Activated CD4-positive, alpha-beta T cell treated with anti-CD3 and anti-CD28 coated beads, Interleukin-2, Interleukin-4, amounts not matched to agents 100 ng/mL and 50 ng/mL, durations not matched to agents 16 hours and 8 hours (primary cell): ENCODE measurements around the gene USB1.

Experiments
- DNase-seq: peaks from one replicate; pipeline ENCODE4 v3.0.0-alpha.2; 2020; ENCODE audit warnings: low spot score

Gene USB1

DNA sequence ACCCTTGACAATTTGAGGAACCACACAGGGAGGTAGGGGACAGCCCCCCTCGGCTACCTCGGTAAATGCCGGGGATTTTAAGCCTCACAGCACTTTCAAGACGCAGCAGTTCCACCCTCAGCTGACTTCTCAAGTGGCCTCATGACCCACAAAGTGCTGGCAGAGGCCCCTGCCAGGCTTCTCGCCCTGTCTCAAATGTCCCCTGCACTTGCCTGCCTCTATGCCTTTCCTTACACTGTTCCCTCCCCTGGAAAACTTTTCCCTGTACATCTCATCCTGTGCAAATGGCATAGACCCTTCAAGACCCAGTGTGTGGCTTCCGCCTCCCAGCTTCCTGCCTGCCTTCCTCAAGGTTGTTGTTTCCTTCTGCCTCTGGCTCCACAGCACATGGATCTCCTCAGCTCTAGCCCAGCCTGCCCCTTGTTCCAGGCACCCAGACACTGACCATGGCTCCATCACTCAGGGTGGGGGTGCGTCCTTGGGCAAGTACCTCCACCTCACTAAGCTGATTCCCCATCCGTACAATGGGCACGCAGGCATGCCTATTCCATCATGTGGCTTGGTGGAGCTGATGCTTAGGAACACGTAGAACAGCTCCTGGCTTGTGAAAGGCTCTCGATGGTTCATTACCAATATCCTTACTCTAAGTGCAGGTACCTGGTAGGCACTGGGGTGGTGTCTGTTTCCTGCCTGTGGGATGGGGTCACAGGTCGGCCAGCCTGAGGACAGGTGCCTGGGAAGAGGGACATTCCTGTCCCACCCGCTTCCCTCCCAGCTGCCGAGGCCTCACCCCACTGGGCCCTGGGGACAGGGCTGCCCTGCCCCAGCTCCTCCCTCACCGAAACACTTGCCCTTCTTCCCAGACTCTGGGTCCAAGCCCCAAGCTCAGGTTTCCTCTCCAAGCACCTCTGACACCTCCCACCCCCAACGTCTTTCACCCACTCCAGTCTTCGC, 48.3 kb downstream of the USB1 start:
- no peak for DNase-seq

DNA sequence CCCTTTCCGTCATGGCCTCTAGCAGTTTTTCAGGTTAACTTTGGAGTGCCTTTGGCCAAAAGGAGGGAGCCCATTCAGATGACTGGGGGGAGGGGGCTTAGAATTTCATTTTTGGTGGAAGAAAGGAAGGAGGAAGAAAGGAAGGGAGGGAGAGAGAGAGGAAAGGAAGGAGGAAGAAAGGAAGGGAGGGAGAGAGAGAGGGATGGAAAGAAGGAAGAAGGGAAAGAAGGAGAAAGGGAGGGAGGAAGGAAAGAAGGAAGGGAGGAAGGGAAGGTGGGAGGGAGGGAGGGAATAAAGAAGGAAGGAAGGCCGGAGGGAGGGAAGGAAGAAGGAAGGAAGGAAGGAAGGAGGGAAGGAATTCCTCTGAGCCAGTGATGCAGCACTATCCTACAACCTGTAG, 50.1 kb downstream of the USB1 start:
- no peak for DNase-seq

DNA sequence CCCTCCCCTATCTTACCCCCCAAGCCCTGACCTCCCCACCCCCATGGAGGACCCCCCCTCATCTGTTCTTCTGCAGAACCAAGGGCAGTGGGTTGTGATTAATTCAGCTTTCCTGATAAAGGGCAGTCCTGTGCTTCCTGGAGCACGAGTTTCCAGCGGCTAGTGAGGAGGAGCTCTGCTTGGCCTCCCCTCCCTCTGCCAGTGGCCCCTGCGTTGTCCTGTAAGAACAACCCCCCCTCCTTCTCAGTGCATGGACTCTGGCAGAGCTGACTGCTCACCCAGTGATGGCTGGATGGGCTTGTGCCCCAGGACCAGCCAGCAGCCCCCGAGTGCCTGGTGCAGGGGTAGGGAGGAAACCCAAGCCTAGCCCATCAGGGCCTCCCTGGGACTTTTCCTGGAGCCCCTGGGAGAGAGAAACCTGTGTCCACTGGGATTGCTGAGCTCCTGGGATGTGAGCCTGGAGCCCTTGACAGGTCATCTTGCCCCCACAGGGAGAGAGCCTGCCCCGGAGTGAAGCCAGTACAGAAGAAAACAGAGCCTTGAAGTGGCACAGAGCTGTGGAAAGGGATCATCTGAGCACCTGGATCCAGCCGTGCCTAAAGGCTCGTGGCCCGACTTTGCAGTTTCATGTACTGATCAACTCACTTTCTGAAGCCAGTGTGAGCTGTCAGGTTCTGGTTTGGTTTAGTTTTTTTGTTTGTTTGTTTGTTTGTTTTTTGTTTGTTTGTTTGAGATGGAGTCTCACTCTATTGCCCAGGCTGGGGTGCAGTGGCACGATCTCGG, 50.8 kb downstream of the USB1 start:
- DNase-seq: no peak

DNA sequence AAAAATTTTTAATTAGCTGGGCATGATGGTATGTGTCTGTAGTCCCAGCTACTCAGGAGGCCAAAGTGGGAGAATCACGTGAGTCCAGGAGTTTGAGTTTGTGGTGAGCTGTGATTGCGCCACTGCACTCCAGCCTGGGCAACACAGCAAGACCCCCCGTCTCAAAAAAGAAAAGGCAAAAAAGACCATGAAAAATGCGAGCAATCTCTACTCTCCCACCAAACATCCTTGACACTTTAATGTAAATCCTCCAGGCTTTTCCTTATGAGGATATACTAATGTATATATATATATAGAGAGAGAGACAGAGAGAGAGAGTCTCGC, 52.4 kb downstream of the USB1 start:
- no peak for DNase-seq

DNA sequence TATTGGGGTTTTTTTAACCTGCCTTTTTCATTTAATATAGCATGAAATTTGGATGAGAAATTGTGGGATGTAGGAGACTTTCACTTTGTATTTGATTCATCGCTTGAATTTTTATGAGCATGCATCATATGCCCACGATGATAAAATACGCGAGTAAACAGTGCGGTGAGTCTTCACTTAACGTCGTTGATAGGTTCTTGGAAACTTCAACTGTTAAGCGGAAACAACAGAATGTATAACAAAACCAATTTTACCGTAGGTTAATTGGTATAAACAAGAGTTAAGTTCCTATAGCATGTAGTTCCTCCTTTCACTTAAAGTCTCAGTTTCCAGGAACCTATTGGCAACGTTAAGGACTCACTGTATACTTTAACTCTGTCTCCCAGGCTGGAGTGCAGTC, 53.1 kb downstream of the USB1 start:
- DNase-seq: peak; percentile 43

DNA sequence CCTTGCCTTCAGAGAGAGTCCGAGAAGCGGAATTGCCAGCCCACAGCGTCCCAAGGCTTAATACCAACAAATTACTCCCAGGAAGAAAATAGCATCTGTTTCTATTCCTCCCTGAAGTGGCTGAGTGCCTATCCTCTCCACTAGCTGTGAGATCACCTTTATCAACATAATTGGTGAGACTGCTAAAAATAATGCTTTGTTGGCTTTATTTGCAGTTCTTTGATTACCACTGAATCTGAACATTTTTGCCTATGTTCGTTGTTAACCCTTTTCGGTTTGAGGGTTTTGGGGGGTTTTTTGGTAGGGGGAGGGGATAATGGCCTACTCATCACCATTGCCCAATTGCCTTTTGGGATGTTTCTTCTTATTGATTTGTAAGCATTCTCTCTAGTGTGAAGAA, 55.4 kb downstream of the USB1 start:
- DNase-seq: no peak

DNA sequence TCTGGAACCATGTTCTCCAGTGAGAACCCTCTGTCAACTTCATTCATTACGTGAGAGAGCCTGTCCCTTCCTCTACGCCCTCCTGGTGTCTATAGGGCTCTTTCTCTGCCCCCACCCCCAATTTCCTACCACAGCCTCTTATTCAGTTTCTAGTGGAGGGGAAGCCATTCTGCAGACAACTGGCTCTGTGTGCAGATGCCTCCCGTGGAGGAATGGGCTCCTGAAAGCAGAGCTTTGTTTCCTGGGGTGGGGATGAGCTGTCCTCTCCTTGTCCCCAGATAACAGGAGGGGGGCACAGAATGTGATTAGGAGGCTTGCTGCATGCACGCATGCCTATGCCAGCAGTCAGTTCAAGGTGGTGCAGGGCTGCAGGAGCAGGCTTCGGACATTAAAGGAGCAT, 55.9 kb downstream of the USB1 start:
- DNase-seq: no peak

DNA sequence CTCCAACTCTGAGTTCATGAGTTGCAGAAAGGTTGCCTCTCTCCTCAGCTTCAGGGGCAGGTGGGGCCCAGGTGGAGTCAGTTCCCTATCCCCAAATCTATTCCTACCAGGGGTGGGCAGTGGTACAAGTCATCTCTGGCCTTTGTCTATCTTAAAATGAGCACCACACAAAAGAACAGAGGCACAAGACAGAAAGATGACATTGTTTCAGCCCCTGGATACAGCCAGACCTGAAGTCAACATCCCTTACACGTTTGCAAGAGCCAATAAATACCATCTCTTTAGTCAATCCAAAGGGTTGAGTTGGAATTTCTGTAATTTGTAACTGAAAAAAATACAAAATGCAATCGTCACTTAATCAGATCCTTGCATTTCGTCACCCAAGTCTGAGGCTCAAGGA, 56.6 kb downstream of the USB1 start:
- no peak for DNase-seq

DNA sequence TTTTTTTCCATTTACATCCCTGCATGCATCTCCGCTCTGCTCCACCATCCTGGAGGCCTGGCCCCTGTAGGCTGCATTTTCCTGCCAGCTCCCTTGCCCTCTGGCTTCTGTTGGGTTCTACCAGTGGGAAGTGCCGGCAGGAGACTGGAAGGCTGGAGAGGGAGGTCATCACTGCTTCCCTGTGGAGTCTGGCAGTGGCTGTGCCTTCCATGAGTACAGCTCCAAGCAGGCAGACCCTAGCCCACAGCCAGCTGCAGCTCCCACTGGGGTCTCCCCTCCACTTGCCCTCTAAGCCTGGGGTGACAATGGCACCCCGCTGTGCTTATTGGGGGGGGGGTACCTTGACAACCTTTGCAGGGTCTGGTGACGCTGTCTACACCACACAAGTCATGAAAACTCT, 61.6 kb downstream of the USB1 start:
- DNase-seq: no peak

DNA sequence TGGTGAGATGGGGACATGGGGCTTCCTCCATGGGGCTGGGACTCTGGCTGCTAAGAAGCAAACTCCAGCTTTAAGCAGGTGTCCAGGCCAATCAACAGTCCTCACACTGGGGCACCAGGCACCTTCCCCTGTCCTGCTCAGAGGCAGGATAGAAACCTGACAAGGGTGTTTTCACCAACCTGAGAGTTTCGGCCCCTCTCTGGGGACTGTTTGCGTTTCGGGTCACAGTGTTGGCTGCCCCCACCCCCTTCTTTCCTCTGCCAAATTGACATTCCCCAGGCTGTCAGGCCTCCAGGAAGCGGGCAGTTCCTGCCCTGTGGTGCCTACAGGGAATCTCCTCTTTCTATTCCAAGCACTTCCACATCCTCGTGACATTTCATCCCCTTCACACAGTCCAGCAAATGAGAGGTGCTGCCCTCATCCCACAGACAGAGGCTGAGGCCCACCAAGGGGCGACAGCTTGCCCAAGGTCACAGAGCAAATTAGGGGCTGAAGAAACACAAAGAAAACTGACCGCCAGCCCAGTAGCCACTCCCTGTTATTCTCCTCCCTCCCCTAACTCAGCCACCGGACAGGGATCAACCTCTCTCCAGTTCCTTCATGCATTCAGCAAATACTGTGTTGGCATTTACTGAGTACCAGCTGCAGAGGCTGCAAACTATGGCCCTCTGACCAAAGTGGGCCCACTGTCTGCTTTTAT, 62.3 kb downstream of the USB1 start:
- no peak for DNase-seq

DNA sequence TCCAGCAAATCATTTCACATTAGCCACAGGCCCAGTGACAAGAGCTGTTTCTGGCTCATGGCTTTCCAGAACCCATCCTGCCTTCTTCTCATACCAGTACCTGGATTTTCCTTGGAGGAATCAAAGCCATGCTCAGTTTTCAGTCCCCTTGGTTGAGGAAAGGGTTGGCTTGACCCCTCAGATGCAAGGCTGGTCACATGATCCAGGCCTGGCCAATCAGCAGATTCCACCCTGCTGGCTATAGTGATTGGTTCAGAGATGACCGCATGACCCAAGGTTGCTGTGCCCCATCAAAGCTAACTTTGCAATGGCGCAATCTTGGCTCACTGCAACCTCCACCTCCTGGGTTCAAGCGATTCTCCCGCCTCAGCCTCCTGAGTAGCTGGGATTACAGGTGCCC, 69.4 kb downstream of the USB1 start:
- DNase-seq: no peak
